Left ventricle myocardium superior (tissue), 1 donor: Measurements from ENCODE around the gene GRIK4. TPM values are rescaled to one million over a fixed set of nuclear protein-coding genes. Genes with fewer than 3 reads are reported as not detected.

Experiments
- ATAC-seq: fragments of 200-7000 bp; cut with Tn5 transposase; one replicate; pipeline ENCODE4 v1.9.1; 2020; ENCODE audit warnings: mild to moderate bottlenecking, moderate library complexity
- DNase-seq: peaks from one replicate; pipeline ENCODE4 v3.0.0-alpha.2; 2020
- intact Hi-C: fragments of 100-400 bp; cut with micrococcal nuclease; formaldehyde crosslinking; loops from one replicate; pipeline ENCODE4 v1.11.0; 2022
- total RNA-seq: library from RNA; stranded (reverse); fragmentation: NEBNext Ultra II Directional; extraction: Animal tissue kit (Norgen Biotek cat#: 25700); gene quantifications from one replicate; pipeline ENCODE4 v1.2.1, GENCODE V29; 2021
- donor health status: DM: no; HTN: yes; CAD: no; lungs with severe emphysema.

The GRIK4 gene
- total RNA-seq, 1 donor from 2014 or later = 0.22 TPM

DNA sequence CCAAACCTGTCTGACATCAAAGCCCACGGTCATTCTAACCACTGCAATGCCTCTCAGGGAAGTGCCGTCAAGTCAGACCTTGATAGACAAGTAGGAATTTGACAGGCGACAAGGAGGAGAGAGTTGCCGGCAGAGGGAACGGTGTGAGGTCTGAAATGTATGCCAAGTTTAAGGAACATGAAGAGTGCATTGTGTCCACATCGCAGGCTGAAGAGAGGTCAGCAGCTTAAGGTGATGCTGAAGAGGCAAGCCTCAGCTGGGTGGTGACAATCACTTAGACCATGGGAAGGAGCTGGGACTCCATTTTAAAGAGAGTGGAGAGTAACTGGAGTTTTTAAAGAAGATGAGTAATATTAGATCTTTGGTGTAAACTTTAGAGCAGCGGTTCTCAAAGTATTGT, 407.5 kb downstream of the GRIK4 start:
- no peak for ATAC-seq
- no peak for DNase-seq
- intact Hi-C loops = no loop called here

DNA sequence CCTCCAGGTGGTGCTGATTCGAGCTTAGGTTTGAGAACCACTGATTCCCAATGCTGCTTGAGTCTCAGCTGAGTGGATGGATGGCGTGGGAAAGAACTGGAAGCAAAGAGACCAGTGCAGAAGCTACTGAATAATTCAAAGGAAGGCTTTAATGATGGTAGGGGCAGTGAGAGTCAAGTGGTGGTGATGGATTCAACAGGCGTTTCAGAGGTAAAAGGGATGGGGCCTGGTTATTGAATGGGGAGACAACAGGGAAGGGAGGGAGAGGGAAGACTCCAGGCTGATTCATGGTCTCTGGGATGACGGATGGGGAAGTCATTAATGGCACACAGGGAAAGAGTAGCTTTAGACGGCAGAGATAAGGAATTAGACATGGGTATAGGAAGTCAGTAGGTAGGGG, 408.0 kb downstream of the GRIK4 start:
- no peak for DNase-seq
- no peak for ATAC-seq
- intact Hi-C loops = no loop called here

DNA sequence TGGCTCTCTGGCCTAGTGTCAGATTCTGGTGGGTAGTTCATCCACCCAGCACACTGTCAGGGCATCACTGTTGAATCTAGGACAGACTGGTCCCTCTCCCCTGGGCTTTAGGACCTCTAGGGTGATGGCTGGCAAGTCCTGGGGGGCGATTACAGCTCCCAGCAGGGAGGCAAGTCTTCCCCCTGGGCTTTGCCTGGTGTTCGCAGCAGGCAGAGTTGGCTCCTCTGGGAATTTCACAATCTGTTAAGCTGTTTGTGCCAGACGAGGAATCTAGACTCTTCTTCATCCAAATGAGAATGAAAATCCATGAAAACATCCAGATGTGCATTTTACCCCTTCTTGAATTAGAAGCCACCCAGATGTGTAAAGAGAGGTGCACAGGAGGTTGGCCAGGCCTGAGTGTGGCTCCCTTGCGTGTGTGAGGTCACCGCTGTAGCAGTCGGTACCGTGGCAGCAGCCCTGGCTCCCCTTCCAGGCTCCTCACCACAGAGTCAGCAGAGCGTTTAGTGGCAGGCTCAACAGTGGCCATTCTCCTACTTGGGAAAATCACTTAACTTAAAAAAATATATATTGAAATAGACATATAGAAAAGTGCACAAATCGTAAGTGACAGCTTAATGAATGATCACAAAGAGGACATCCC, 412.4 kb downstream of the GRIK4 start:
- no peak for ATAC-seq
- no peak for DNase-seq
- intact Hi-C loops = no loop called here

DNA sequence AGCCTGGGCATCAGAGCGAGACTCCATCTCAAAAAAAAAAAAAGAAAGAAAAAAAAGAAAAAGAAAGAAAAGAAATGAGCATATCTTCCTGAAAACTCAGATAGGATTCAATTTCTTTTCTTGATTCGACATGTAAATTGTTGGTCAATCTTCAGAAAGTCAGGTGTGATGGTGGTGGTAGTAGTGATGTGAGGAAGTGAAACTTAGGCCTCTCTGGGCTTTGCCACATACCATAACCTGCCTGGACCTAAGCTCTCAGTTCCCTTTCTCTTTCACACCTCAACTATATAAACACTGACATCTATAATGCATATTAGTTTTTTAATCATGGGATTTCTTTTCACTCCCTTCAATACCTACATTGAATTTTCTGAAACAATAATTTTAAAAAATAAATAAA, 414.4 kb downstream of the GRIK4 start:
- no peak for ATAC-seq
- intact Hi-C loops = no loop called here
- no peak for DNase-seq

DNA sequence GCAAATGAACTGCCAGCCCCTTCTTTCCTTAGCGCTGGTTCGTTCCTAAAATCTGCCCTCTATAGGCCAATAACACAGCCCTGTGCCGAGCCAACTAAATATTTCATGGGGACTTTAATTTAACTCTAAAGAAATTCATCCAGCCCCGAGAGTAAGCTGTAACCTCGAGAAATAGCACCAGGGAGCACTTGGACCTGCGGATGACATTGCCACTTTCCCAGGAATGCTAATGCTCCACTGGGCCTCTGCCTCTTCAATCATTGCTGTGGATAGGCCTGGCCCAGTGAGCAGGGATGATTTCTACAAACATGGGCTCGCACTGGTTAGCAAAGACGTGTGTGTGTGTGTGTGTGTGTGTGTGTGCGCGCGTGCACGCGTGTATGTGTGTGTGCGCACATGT, 417.1 kb downstream of the GRIK4 start:
- intact Hi-C loops = no loop called here
- no peak for DNase-seq
- ATAC-seq = no peak

DNA sequence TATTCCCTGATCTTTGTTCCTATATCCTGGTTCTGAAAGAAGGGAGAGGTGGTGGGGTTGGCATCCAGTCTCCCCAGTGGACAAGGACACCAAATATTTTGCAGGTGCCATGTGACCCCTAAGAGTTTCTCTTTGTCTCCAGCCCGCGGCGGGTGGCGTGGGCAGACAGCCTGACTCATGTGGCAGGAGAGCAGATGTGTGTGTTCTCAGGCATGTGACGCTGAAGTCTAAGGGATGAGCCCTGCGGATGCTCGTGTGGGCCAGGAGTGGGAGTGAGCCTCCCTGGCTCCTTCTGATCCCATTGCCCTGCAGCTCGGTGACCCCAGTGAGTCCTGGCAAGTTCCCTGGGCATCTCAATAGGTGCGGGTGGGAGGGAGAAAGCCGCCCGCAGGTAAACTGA, 417.5 kb downstream of the GRIK4 start:
- intact Hi-C loops = no loop called here
- no peak for ATAC-seq

DNA sequence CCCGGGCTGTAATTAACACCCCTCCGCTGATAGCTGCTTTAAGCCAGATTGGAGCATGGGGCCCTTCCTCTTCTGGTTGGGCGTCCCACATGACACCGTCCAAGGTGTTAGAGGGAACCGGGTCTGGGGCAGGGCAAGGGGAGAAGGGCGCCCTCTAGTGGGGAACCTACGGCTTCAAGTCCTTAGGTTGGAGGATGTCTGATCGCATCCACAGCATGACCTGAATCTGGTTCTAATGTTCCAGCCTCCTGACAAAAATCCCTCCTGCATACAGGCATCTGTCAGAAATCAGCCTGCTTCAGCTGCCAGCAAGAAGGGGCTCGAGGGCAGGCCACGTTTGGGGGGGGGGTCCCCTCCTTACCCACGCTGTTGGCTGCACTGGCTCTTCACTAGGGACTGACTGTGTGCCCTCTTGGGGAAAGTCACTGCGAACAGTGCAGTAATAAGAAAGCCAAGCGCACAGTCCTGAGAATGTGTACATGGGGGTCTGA, 418.2 kb downstream of the GRIK4 start:
- DNase-seq = no peak
- peak; percentile 81 for ATAC-seq
- intact Hi-C loops = no loop called here

More for the DNA sequence above, 417.5 kb downstream of the GRIK4 start:
- no peak for DNase-seq

DNA sequence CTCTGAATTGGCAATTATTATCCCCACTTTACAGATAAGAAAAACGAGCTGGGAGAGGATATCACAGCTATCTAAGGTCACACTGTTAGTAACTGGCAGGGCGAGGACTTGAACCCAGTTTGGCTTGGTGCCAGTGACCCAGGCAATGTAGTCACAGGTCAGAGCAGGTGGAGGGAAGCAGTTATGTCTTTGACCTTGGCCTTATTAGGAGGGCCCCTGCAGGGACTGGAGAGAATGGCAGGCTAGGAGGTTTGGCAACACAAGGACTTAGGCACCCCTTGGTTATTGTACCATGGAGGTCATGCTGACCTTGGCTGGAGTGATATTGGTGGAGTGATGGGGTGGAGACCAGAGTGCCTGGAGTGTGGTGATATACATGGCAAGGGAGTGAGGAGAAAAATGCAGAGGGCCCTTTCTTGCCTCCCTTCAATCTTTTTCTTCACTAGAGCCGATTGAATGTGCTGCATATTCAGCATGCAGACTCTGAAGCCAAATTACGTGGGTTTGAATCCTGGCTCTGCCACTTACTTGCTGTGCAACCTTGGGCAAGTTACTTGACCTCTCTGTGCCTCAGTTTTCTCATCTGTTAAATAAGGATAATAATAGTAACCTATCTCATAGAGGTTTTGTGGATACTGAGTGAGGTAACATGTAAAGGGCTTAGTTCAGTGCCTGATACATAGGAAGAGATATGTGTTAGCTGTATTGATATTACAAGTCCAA, 419.7 kb downstream of the GRIK4 start:
- DNase-seq (no peak), ATAC-seq (no peak)
- intact Hi-C loops = no loop called here

DNA sequence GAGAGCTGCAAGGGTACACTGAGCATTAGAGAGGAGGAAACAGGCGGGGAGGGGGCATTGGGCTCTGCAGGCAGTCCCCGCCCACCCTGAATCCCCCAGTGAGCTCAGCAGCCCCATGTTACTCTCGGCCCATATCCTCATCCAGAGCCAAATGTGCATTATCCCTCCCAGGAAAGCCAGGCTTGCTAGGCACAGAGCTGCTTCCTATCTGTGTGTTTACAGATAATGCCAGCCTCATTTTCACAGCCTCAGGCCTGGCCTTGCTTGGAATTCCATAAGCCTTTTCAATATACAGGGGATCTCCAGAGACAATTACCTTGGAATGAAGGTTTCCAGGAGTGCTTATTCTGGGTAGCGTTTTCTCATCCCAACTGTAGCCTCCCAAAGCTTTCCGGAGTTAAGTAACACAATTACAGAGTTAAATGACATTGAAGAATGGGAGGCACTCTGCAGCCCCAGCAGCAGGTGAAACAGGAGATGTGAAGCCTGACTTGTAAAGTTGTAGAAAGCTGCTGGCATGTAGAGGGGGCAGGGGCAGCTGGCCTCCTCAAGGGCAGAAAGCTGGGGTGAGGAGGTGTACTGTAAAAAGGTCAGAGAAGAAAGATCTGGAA, 420.9 kb downstream of the GRIK4 start:
- DNase-seq (no peak), ATAC-seq (no peak)
- intact Hi-C loops = no loop called here

DNA sequence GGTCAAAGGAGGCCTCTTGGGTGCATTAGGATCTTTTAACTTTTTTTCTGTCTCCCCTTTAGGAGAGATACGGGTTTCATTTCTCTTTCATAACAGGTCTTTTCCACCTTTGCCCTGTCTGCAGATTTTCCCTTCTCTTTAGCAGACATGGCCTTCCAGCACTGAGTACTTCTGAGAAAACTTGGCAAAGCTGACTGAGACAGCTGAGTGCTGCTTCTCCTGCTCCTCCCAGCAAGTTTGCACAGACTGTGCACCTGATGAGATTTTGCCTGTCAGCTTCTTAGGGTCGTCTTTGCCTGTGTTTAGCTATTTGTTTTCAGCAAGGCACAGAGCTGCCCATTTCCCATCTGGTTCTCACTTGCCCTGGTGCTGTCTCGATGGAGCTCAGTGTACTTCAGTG, 424.8 kb downstream of the GRIK4 start:
- DNase-seq = no peak
- intact Hi-C loops = no loop called here
- no peak for ATAC-seq

DNA sequence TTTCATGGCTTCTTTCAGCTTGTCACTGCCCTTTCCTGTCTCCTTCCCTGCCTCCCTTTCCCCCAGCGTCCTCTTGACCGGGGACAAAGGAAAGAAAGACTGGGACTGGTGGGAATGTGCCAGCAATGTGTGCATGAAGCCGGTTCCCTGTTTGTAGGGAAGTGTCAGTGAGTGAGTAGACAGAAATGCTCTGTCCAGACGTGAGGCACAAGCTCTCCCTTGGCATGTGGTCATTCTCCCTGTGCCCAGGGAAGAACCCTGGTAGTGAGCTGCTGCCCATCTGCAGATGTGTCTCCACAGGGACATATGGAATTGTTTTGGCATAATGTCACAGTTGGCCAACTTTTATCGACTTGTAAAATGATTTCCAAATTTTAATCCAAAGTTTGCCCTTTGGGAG, 426.0 kb downstream of the GRIK4 start:
- intact Hi-C loops = no loop called here
- ATAC-seq = peak; percentile 57
- DNase-seq = no peak

DNA sequence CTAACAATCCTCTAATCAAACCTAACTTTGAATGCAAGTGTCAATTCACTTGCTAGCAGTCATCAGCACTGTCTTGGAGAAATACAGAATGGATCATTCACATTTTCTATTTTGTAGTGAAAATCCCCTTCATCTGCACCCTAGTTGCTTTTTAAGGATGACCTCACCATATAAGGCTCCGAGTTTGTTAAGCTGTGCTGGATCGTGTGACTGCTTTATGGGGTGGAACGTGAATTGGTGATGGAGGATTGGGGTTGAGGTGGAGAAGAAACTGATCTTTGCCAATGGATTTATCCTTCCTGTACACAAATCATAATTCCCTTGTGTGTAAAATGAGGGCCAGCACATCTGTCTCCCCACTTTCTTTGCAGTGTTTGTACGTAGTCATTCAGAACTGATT, 426.7 kb downstream of the GRIK4 start:
- intact Hi-C loops = no loop called here
- DNase-seq = no peak
- no peak for ATAC-seq

DNA sequence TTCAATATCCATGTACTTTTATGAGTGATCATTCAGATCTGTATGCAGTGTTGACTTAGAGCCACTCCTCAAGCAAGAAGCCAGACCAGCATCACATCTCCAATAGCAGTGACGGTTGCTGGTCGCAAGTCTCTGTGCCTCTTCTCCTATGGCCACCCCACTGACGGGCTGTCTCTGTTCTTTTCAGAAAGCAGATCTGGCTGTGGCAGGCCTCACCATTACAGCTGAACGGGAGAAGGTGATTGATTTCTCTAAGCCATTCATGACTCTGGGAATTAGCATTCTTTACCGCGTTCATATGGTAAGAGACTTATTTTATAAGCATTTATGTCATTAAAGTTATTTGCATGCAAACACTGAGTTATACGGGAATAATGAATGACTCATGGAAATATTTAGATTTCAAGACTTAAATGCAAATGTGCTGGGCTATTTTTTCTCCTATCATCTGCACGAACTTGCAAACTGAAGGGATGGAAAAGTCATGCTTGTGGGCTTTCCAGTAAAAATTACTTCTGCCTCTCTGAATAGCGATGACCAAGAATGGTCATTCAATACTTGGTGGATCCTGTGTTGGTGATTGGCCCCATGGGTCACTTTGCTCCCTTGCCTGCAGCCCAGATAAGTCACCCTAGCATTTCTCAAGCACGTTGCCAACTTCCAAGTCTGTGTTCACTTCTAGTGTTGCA, 428.8 kb downstream of the GRIK4 start:
- intact Hi-C loops = loop anchor here (10.0 kb wide), 1 partner anchor 426 kb away; the partner anchor contains the start of gene GRIK4
- DNase-seq (no peak), ATAC-seq (no peak)

DNA sequence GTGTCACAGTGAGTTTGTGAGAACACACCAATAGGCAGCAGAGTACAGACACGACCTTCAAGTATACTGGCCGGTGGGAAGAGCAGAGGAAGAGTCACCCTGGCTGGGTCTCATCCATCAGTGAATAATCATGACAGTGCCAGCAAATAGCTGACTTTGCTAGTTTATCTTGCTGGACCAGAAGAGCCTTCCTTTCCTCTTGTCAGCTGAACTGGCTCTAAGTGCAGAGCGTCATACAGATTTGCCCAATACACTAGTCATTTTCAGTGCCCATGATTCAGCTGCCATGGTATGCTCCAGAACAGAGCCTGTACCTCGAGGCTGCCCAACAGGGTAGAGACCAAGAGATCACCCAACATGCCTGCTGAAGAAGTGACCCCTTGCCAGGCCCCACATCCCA, 429.5 kb downstream of the GRIK4 start:
- ATAC-seq (no peak), DNase-seq (no peak)
- intact Hi-C loops = loop anchor here (10.0 kb wide), 1 partner anchor 426 kb away; the partner anchor contains the start of gene GRIK4

DNA sequence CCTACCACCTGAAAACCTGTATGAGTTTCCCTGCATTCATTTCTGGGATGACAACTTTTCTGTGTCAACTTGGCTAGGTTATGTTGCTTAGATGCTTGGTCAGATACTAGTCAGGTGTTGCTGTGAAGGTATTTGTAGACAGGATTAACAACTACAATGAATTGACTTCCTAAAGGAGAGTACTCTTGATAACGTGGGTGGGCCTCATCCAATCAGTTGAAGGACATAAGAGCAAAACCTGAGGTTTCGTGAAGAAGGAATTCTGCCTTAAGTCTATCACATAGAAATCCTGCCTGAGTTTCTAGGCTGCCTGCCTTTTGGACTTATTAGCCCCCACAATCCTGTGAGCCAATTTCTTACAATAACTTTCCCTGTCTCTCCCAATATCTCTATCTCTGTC, 431.2 kb downstream of the GRIK4 start:
- intact Hi-C loops = loop anchor here (10.0 kb wide), 1 partner anchor 428 kb away; the partner anchor contains the start of gene GRIK4
- no peak for ATAC-seq
- DNase-seq = no peak

DNA sequence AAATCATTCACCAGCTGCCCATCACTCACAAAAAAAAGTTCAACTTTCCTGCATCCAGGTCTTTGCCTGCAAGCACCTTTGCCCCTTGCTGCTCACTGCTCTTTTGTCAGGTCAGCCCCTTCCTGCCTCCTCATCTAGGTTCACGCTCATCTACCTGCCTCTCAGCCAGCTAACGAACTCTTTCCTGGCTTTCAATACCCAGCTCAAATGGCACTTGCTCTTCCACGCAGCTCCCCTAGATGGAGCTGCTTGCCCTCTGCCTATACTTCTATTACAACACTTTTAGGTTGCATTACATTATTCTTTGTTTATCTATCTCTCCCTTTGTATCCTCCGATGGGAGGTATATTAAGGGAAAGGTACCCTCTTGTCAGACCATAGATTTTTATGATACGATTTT, 433.5 kb downstream of the GRIK4 start:
- intact Hi-C loops = loop anchor here (10.0 kb wide), 1 partner anchor 430 kb away; the partner anchor contains the start of gene GRIK4
- ATAC-seq = no peak

DNA sequence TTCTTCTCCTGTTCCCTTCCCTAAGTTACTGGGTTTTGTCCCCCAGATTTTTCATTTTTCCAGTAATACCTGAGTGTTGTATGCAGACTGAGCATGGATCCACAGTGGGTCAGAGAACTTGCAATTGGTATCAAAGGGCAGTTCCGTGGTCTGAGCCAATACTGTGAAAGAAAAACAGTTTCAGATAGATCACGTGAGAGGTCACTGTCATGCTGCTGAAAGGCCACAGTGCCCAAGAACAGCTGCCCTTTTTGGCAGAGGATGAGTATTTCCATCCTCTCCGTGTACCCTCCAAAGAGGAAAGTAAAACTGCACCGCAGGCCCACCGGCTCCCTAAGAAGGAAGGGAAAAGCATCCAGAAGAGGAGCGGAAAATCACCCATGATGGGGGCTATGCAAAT, 439.3 kb downstream of the GRIK4 start:
- intact Hi-C loops = no loop called here
- no peak for DNase-seq
- no peak for ATAC-seq

More for the DNA sequence above, 433.5 kb downstream of the GRIK4 start:
- DNase-seq = no peak

DNA sequence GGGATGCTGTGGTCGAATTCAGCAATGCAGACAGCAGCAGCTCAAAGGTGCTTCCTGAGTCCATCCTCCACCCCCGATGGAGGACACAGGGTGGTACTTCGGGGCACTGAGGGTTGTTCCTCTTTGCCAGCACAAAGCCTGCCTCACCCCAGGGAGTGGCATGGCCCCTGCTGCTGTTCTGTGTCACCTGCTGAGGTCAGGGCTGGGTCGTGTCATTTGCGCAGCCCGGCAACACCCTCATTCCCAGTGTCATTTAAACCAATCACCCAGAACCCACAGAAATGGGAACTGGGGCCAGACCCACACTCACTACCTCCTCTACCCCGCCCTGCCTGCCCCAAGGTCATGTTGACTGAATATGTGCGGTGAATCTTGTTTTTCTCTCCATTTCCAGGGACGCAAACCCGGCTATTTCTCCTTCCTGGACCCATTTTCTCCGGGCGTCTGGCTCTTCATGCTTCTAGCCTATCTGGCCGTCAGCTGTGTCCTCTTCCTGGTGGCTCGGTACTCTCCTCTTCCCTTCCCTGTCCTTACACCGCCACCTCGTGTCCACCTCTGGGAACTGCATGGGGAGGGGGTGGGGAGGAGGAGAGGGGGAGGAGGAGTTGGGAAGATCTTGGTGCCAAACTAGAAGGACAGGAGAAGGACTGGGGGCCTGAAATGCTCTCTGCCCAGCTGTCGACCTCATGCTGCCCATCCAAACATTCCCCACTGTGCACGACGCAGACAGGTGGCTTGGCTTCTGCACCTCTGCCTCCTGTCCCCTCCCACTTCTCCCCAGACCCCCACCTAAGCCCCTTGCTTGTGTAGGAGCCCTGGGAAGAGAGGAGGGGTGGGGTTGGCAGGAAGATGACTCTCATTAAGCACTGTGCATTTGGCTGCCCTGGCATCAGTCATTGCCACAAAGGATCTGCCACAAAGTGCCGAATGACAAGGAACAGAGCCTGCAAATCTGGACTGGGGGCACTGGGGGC, 441.2 kb downstream of the GRIK4 start:
- peak; percentile 96 for ATAC-seq
- intact Hi-C loops = no loop called here
- DNase-seq = peak; percentile 80

DNA sequence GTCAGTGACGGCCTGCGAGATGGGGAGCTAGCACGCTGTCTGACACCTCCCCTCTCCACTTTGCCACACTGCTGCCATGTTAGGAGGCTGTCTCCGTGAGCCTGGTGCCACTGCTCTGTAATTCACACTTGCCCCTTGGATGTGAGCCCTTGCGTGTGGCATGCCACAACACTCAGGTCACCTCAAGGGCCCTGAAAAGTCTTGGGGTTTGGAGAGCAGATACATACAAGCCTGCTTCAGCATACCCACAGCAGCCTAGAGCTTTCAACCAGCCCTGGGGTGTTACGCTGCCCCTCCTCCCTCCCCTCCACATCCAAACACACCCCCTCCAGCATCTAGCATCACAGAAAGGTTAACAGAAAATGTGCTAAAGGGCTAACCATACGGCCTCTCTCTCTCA, 442.8 kb downstream of the GRIK4 start:
- ATAC-seq = peak; percentile 6
- intact Hi-C loops = no loop called here
- no peak for DNase-seq
